GM19395 (cell line): ENCODE results near the gene EXOC2.
"Not testable (repeated sequence)": the region's sequence is repeated elsewhere in the genome, so short reads cannot be mapped to it uniquely, and the experiment has no call there.

Experiments used
- ATAC-seq: cut with Tn5 transposase; IDR thresholded peaks from one replicate; pipeline ENCODE4 v1.9.1; 2021; ENCODE audit warnings: mild to moderate bottlenecking, moderate library complexity; ENCODE audit not compliant: unreplicated experiment

Gene EXOC2

GRCh38 chr6:593139-593906, 99.6 kb downstream of the EXOC2 start:
- ATAC-seq = no peak

DNA sequence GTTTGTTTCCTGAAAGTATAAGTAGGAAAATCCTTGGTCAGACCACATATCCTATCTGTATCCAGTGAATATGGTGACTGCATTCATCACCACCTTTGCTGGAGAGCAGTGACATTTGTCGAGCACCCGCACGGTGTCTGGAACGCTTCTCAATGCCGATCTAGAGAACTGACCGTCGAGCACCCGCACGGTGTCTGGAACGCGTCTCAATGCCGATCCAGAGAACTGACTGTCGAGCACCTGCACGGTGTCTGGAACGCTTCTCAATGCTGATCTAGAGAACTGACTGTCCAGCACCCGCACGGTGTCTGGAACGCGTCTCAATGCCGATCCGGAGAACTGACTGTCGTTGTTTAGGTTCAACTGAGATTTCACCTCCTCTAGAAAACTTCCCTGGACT, 103.8 kb downstream of the EXOC2 start:
- ATAC-seq = no peak

GRCh38 chr6:586553-586952, 106.4 kb downstream of the EXOC2 start:
- no peak for ATAC-seq

DNA sequence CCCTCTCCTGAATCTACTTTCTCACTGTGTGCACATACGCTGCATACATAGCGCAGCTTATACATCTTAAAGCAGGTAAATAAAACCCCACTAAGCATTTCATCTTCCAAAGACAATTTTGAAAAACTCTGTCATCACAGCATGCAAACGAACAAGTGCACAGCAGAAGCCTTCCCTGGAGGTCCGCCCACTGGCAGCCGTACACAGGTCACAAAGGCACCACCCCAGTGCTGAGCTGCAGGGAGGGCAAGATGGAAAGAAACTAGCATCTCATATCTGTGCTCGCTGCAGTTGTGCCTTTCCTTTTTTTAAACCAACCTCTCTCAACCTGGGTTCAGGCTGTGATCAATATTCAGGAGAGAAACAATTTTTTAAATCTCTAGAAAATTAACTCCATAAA, 109.3 kb downstream of the EXOC2 start:
- ATAC-seq = no peak

- no peak for ATAC-seq
These were observed 109.8 kb downstream of the EXOC2 start for GRCh38 chr6:583116-583515.

- ATAC-seq = no peak
These were observed 110.6 kb downstream of the EXOC2 start for GRCh38 chr6:582370-582769.

- no peak for ATAC-seq
These were observed 113.6 kb downstream of the EXOC2 start for GRCh38 chr6:579339-579738.

- ATAC-seq = no peak
These were observed 120.2 kb downstream of the EXOC2 start for GRCh38 chr6:572596-573265.

DNA sequence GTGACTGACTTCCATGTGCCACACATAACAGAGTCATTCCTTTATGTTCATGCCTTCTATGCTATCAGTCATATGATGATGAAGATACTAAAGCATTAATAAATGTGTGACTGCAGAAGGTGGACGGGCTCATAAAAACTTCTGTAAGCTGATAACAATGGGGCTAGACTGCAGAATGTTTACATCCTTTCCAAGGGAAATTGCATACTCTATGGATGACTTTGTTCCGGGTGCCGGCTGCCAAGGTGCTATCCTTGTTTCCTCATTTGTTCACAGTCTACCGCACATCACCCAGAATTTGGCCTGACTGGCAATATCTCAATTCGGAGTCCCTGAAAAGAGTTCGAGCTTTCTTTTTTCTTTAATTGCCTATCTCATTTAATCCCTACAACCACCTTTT, 121.0 kb downstream of the EXOC2 start:
- no peak for ATAC-seq

GRCh38 chr6:570825-571224, 122.1 kb downstream of the EXOC2 start:
- no peak for ATAC-seq

DNA sequence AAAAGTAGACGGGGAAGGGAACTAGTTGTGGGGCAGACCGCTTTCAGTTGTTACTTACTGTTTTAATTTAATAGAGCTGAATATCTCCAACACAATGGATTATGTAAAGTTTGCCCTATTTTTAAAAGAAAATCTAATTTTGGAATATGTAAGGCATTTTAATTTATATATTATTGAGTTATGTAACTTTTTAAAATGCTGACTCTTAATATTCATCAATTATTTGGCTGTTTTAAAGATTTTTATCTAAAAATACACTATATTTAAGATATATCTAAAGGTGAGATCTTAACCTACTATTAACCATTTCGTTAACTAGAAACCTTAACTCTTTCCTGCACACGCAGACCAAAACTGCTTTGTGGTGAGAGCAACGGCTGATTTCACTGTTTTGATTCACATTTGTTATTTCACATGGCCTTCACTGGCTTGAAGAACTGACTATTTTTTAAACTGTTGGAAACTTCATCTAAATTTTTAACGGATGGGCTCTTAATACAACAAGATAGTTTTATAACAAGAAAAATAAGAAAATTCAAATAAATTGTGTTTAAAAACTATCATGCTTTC, 123.9 kb downstream of the EXOC2 start:
- ATAC-seq = no peak

GRCh38 chr6:568085-568484, 124.9 kb downstream of the EXOC2 start:
- ATAC-seq = no peak

GRCh38 chr6:563863-564262, 129.1 kb downstream of the EXOC2 start:
- ATAC-seq = no peak

DNA sequence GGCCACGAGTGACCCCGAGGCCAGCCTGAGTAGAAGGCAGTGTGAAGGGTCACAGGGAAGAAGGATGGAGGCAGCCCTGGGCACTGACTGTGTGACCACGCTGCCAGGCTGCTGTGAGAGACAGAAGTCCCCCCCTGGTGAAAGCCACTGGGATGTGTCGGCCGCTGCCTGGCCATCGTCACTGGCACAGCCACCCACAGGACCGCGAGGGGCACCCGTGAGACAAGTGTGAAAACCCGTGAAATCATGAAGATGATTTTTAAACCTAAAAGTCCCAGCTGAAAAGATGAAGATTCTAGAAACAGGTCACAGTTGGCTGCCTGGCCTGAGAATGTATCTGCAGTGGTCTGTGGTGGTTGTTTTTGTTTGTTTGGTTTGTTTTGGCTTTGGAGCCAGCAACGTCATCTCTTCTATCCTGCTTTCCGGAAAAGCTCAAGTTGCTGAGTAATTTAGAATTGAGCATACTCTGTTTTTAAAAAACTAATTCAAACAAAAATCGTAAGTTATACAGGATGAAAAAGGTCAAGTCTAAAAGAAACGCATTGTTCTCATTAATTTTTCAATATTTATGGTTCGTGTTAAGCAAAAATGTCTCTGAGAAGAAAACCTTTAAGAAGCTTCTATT, 130.8 kb downstream of the EXOC2 start:
- ATAC-seq = no peak

GRCh38 chr6:561335-561734, 131.6 kb downstream of the EXOC2 start:
- not testable (repeated sequence) for ATAC-seq

- ATAC-seq = no peak
These were observed 134.0 kb downstream of the EXOC2 start for GRCh38 chr6:558959-559358.

- ATAC-seq = no peak
These were observed 134.8 kb downstream of the EXOC2 start for GRCh38 chr6:558089-558488.

GRCh38 chr6:551829-552350, 141.0 kb downstream of the EXOC2 start:
- no peak for ATAC-seq

GRCh38 chr6:551405-551804, 141.5 kb downstream of the EXOC2 start:
- ATAC-seq = no peak

DNA sequence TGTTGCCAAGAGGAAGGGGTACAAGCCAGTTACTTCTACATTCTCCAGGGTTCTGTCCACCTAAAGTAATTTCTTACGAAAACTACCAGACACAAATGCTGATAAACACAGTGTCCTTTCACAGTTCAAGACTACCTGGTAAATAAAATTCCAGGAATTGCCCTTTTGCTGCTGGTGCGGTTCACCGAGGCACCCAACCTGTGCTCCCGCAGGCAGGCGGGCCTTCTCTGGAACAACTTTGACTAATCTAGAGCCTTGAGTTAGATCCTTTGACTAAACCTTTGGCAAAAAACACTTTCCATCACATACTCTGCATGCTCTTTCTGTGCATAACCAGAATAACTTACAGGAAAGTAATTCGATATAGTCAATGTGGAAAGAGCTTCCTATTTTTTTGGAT, 143.0 kb downstream of the EXOC2 start:
- no peak for ATAC-seq

GRCh38 chr6:548517-548916, 144.4 kb downstream of the EXOC2 start:
- no peak for ATAC-seq

GRCh38 chr6:548091-548490, 144.8 kb downstream of the EXOC2 start:
- no peak for ATAC-seq
